Activated T-cell treated with anti-CD3 and anti-CD28 coated beads, Interleukin-2, amount 50 U/mL, for 72 hours (primary cell): Measurements from ENCODE around the gene MUC21. TPM values are rescaled to one million over a fixed set of nuclear protein-coding genes. Genes with fewer than 3 reads are reported as not detected.
"Not testable (repeated sequence)": the region's sequence is repeated elsewhere in the genome, so short reads cannot be mapped to it uniquely, and the experiment has no call there.

ENCODE experiments used
- ATAC-seq, 2 donors: fragments of 150-1000 bp; cut with Tn5 transposase; replicated peaks in 1 of 2; 2 replicates each; pipeline ENCODE4 v1.10.0; 2021; ENCODE audit warnings: moderate library complexity in 2 of 2, mild to moderate bottlenecking in 1 of 2
- DNase-seq, 2 donors: peaks; one replicate each; pipeline ENCODE4 v3.0.0; 2021 to 2022; ENCODE audit warnings: mixed read lengths in 1 of 2
- H3K27ac Mint-ChIP-seq: one replicate; pipeline ENCODE4 v1.8.0; 2022; ENCODE audit warnings: mild to moderate bottlenecking, moderate library complexity, mixed read lengths
- H3K27me3 Mint-ChIP-seq: one replicate; pipeline ENCODE4 v1.8.0; 2022; ENCODE audit warnings: low read depth, mixed read lengths
- H3K36me3 Mint-ChIP-seq, 2 donors: one replicate each; pipeline ENCODE4 v1.8.0; 2022; ENCODE audit warnings: mixed read lengths in 2 of 2, mild to moderate bottlenecking in 1 of 2; ENCODE audit not compliant: insufficient read depth in 2 of 2
- H3K4me1 Mint-ChIP-seq: one replicate; pipeline ENCODE4 v1.8.0; 2022; ENCODE audit warnings: low read depth, mixed read lengths
- H3K4me3 Mint-ChIP-seq, 2 donors: one replicate each; pipeline ENCODE4 v1.8.0; 2022; ENCODE audit warnings: mild to moderate bottlenecking in 2 of 2, mixed read lengths in 2 of 2, moderate library complexity in 2 of 2
- H3K9me3 Mint-ChIP-seq, 2 donors: one replicate each; pipeline ENCODE4 v1.8.0; 2022; ENCODE audit warnings: mixed read lengths in 2 of 2
- total RNA-seq, 2 donors: library from RNA; stranded (reverse); gene quantifications; one replicate each; pipeline ENCODE4 v1.2.3, GENCODE V29; 2022

Gene MUC21
- total RNA-seq, 2 donors from 2014 or later: not detected

DNA sequence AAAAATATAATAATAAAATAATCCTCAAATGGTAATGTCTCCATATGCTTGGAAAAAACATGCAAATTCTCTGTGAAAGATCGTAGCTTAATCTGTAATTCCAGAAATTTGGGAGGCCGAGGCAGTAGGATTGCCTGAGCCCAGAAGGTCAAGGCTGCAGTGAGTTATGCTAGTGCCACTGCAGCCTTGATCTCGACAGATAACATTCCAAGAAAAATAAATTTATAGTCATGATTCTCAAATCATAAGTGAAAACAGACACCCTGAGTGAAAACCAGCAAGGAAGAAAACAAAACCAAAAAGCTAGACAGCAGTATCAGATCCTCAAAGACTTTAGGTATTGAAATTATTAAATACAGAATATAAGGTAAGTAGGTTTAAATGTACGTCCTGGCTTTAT lies 3.8 kb upstream of the MUC21 start:
- H3K36me3 Mint-ChIP-seq: no peaks in the 10 kb centered on the region
- peaks cover 40% of the 10 kb centered on the region for H3K27me3 Mint-ChIP-seq
- H3K9me3 Mint-ChIP-seq: no peaks in the 10 kb centered on the region
- no peak overlapping the region for H3K4me3 Mint-ChIP-seq
- ATAC-seq: no peak
- DNase-seq: no peak
- H3K4me1 Mint-ChIP-seq: peaks cover 9% of the 10 kb centered on the region
- H3K27ac Mint-ChIP-seq: no peak overlapping the region

DNA sequence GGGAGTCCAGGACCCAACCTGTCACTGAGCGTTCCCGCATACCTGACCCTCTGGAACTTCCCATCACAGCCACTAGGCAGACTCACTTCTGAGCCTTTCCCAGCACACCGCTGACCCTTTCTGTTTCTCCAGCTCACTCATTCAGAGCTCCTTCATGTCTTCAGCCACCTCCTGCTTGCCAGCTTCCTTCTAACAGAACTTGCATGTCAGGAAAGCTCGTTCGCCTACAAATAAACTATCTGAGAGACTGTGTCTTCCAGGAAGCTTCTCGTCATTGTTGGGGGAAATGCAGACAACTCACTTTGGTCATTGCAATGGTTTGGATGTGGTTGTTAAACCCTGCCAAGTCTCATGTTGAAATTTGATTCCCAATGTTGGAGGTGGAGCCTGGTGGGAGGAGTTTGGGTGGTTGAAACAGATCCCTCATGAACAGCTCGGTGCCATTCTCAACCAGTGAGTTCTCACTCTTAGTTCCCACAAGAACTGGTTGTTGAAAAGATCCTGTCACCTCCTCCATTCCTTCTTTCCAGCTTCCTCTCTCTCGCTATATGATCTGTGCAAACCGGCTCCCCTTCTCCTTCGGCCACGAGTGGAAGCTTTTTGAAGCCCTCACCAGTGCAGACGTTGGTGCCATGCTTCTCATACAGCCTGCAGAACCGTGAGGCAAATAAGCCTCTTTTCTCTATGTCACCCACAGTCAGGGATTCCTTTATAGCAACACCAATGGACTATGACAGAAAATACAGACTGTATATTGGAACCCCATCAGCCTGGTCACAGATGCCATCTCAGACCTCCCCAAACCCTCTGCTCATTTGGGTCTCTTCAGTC lies 1.4 kb upstream of the MUC21 start:
- no peaks in the 10 kb centered on the region for H3K9me3 Mint-ChIP-seq
- ATAC-seq (no peak), DNase-seq (no peak)
- H3K4me3 Mint-ChIP-seq: peak overlapping the region in 1 of 2 donors; percentile 6
- no peaks in the 10 kb centered on the region for H3K36me3 Mint-ChIP-seq
- peaks cover 22% of the 10 kb centered on the region for H3K4me1 Mint-ChIP-seq
- H3K27ac Mint-ChIP-seq: no peak overlapping the region
- peaks cover 40% of the 10 kb centered on the region for H3K27me3 Mint-ChIP-seq

DNA sequence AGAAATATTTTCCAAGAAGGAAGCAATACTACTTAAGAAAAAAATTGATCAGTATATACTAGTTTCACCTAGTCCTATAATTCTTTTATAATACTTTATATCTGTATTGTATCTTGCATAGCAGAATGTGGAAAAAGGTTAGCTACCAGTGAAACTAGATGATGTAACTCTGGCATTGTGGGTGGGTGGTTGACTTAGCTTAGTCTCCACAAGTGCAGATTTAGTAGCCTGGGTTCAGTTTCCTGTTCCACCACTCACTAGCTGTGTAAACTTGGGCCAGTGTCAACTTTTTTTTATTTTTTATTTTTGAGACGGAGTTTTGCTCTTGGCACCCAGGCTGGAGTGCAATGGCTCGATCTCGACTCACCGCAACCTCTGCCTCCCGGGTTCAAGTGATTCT lies 2.0 kb downstream of the MUC21 start:
- DNase-seq (peak; percentile 37 to 44), ATAC-seq (peak; percentile 88 to 89)
- H3K9me3 Mint-ChIP-seq: no peaks in the 10 kb centered on the region
- peaks cover 30% of the 10 kb centered on the region for H3K27me3 Mint-ChIP-seq
- no peak overlapping the region for H3K4me3 Mint-ChIP-seq
- H3K27ac Mint-ChIP-seq: no peak overlapping the region
- no peaks in the 10 kb centered on the region for H3K36me3 Mint-ChIP-seq
- H3K4me1 Mint-ChIP-seq: peaks cover 29% of the 10 kb centered on the region

DNA sequence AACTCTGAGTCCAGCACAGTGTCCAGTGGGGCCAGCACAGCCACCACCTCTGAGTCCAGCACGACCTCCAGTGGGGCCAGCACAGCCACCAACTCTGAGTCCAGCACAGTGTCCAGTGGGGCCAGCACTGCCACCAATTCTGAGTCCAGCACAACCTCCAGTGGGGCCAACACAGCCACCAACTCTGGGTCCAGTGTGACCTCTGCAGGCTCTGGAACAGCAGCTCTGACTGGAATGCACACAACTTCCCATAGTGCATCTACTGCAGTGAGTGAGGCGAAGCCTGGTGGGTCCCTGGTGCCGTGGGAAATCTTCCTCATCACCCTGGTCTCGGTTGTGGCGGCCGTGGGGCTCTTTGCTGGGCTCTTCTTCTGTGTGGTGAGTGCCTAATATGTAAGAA lies 3.8 kb downstream of the MUC21 start:
- no peak overlapping the region for H3K4me3 Mint-ChIP-seq
- ATAC-seq: no peak
- H3K27ac Mint-ChIP-seq: no peak overlapping the region

DNA sequence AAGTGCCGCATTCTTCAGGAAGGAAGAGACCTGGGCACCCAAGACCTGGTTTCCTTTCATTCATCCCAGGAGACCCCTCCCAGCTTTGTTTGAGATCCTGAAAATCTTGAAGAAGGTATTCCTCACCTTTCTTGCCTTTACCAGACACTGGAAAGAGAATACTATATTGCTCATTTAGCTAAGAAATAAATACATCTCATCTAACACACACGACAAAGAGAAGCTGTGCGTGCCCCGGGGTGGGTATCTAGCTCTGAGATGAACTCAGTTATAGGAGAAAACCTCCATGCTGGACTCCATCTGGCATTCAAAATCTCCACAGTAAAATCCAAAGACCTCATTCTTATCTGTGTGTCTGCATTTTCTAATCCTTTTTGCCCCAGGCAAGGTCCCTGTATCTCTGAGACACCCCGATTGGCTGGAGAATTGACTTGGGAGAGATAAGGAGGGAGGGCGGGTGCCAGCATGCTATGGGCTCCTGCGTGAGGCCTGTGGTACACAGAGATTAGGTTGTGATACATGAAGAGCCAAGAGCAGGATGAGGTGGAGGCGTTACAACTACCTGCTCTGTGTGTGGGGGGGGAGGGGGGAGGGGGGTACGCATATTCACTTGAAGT lies 4.8 kb downstream of the MUC21 start:
- no peaks in the 10 kb centered on the region for H3K9me3 Mint-ChIP-seq
- H3K36me3 Mint-ChIP-seq: no peaks in the 10 kb centered on the region
- DNase-seq (no peak), ATAC-seq (no peak)
- H3K4me3 Mint-ChIP-seq: no peak overlapping the region
- no peak overlapping the region for H3K27ac Mint-ChIP-seq
- H3K27me3 Mint-ChIP-seq: peaks cover 7% of the 10 kb centered on the region
- peaks cover 27% of the 10 kb centered on the region for H3K4me1 Mint-ChIP-seq

More for the DNA sequence above, 3.8 kb downstream of the MUC21 start:
- peaks cover 17% of the 10 kb centered on the region for H3K27me3 Mint-ChIP-seq
- DNase-seq: no peak
- peaks cover 33% of the 10 kb centered on the region for H3K4me1 Mint-ChIP-seq
- H3K36me3 Mint-ChIP-seq: no peaks in the 10 kb centered on the region
- no peaks in the 10 kb centered on the region for H3K9me3 Mint-ChIP-seq

DNA sequence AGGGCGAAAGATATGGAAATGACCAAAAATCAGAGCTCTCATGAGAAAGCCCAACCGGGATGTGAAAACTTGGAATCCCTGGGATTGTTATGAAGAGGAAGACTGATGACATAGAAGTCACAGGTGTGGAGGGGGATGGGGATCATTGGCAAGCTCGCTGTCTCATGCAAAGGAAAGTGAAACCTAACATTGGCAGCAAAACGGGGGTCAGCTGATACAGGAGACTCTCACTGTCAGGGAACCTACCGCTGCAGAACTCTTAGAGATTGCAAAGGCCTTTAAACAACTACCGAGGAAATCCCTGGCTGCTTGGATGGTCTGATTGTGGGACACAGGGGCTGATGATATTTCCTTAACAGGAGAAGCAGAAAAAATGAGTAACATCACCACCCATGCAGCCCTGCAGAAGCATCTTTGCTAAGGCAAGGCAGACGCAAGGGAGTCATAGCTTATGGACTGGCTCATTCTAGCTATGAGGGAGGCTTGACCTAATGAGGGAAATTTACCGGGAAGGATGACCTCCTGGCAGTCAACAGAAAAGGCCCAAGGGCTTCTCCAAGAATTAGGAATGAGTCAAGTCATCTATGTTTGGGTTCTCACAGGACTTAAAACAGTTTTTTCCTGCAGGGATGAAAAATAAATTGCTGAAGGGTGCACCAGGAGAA lies 7.0 kb downstream of the MUC21 start:
- Mint-ChIP-seq H3K9me3 (no peaks in the 10 kb centered on the region), H3K27ac (no peak overlapping the region), H3K4me1 (peaks cover 20% of the 10 kb centered on the region), H3K4me3 (peak overlapping the region; percentile 50 to 62), H3K27me3 (no peaks in the 10 kb centered on the region), H3K36me3 (no peaks in the 10 kb centered on the region)
- ATAC-seq (peak; percentile 60 to 66), DNase-seq (peak; percentile 19 to 32)

DNA sequence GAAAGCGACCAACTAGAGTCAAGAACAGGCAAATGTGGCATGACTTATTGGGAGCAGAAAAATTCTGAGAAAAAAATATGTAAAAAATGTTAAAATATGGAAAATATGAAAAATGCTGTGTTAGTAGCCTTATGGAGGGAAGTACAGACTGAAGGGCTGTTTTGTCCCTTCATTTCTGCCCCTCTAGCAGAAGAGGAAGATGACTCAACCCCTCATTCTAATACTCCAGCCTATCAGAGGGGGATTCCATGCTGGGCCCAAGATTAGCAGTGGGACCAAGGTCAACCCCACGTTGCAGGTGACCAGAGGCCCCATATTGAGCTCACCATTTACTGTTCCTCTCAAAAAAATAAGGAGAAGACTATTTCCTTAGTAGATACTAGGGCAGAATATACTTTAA lies 8.4 kb downstream of the MUC21 start:
- no peaks in the 10 kb centered on the region for H3K9me3 Mint-ChIP-seq
- H3K4me3 Mint-ChIP-seq: no peak overlapping the region
- H3K27me3 Mint-ChIP-seq: no peaks in the 10 kb centered on the region
- H3K4me1 Mint-ChIP-seq: peaks cover 13% of the 10 kb centered on the region
- no peaks in the 10 kb centered on the region for H3K36me3 Mint-ChIP-seq
- DNase-seq (no peak), ATAC-seq (no peak)
- H3K27ac Mint-ChIP-seq: no peak overlapping the region

DNA sequence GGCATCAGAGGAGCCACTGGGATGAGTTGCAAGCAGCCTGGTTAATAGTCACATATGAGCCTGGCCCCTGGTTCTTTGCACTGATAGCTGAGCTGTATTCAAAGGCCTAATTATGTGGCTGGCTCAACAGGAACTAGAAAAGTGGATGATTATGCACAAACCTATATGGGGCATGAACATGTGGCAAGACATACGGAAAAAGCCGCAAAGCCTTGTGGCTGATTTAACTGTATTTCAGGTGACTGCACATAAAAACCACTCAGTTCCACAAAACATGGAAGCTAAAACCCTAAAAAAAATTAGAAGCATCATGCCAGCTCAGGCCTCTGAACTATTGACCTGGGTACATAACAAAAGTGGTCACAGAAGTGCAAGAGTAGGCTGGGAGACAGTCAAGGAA lies 13.8 kb downstream of the MUC21 start:
- Mint-ChIP-seq H3K27ac (no peak overlapping the region), H3K9me3 (no peaks in the 10 kb centered on the region), H3K27me3 (no peaks in the 10 kb centered on the region), H3K4me1 (no peaks in the 10 kb centered on the region), H3K4me3 (no peak overlapping the region), H3K36me3 (no peaks in the 10 kb centered on the region)
- ATAC-seq: no peak
- DNase-seq: no peak

DNA sequence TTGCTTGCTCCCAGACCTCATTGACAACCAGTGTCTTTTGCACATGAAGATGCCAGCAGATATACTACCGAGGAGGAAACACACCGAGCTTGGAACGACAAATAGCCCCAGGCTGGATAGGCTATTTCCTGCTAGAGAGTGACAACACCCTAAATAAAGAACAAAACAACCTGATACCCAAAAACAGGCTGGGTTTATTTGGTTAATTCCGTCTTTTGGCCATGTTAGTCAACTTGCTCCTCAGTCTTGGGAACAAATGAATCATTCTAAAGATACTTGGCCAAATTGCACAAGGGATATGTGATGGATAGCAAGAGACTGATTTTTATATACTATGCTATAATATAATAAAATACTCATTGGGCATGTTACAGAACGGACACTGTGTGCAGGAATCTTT lies 15.3 kb downstream of the MUC21 start:
- Mint-ChIP-seq H3K27ac (no peak overlapping the region), H3K27me3 (no peaks in the 10 kb centered on the region), H3K9me3 (no peaks in the 10 kb centered on the region), H3K4me1 (no peaks in the 10 kb centered on the region), H3K4me3 (no peak overlapping the region), H3K36me3 (no peaks in the 10 kb centered on the region)
- ATAC-seq (no peak), DNase-seq (no peak)

DNA sequence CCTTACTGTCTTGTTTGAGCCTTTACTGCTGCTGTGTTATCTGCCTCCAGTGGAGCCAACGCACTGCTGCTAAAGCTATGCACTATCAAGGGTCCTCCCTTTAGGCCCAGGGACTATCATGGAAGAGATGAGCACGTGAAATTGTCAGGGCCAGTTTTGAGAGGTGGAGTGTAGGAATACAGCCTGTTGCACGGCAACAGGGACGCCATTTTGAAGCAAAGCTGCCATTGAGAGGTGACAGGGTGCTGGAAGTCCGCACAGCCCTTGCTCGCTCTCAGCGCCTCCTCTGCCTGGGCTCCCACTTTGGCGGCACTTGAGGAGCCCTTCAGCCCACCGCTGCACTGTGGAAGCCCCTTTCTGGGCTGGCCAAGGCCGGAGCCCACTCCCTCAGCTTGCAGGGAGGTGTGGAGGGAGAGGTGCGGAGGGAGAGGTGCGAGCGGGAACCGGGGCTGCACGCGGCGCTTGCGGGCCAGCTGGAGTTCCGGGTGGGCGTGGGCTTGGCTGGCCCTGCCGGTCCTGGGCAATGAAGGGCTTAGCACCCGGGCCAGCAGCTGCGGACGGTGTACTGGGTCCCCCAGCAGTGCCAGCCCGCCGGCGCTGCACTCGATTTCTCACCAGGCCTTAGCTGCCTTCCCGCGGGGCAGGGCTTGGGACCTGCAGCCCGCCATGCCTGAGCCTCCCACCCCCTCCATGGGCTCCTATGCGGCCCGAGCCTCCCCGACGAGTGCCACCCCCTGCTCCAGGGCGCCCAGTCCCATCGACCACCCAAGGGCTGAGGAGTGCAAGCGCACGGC lies 16.7 kb downstream of the MUC21 start:
- ATAC-seq, H3K27ac Mint-ChIP-seq, H3K36me3 Mint-ChIP-seq, H3K4me3 Mint-ChIP-seq, DNase-seq, H3K27me3 Mint-ChIP-seq, H3K9me3 Mint-ChIP-seq: not testable (repeated sequence)
- peaks cover 14% of the 10 kb centered on the region for H3K4me1 Mint-ChIP-seq

DNA sequence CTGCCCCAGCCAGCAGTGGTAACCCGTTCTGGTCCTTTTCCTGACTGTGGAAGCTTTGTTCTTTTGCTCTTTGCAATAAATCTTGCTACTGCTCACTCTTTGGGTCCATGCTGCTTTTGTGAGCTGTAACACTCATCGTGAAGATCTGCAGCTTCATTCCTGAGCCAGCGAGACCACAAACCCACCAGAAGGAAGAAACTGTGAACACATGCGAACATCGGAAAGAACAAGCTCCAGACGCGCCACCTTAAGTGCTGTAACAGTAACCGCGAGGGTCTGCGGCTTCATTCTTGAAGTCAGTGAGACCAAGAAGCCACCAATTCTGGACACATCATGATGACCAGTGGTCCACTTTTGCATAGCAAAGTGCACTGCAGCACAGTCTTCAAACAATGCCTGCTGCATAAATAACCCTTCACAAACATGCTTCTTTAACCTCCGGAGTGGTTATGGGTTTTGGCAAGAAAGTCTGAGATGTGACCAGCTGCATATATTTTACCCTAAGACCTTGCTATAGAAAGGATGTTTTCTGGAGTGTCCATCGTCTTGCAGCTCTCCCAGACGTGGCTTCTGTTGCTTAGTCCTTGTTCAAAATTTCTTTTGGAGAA lies 17.9 kb downstream of the MUC21 start:
- no peak overlapping the region for H3K27ac Mint-ChIP-seq

DNA sequence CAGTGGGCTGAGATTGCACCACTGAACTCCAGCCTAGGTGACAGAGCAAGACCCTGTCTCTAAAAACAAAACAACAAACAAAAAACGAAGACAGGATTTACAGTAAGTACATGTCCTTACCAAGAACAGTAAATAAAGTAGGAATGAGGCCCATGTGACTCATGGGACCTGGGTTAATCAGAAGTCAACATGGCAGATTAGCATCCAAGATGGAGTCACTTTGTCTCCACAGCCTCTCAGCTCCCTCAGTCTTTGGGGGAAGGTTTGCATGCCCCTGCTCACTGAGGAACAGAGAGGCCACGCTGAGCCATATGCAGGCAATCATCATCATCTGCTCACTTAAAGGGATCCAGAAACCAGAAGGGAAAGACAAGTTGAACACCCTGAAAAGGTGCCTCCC lies 19.0 kb downstream of the MUC21 start:
- peaks cover 6% of the 10 kb centered on the region for H3K27me3 Mint-ChIP-seq
- H3K27ac Mint-ChIP-seq: no peak overlapping the region
- H3K4me3 Mint-ChIP-seq: no peak overlapping the region
- DNase-seq (no peak), ATAC-seq (no peak)
- H3K4me1 Mint-ChIP-seq: peaks cover 15% of the 10 kb centered on the region
- H3K9me3 Mint-ChIP-seq: no peaks in the 10 kb centered on the region
- H3K36me3 Mint-ChIP-seq: no peaks in the 10 kb centered on the region

More for the DNA sequence above, 17.9 kb downstream of the MUC21 start:
- H3K9me3 Mint-ChIP-seq: no peaks in the 10 kb centered on the region
- H3K4me1 Mint-ChIP-seq: peaks cover 15% of the 10 kb centered on the region
- DNase-seq (no peak), ATAC-seq (no peak)
- H3K4me3 Mint-ChIP-seq: peak overlapping the region in 1 of 2 donors; percentile 7
- peaks cover 6% of the 10 kb centered on the region for H3K27me3 Mint-ChIP-seq
- no peaks in the 10 kb centered on the region for H3K36me3 Mint-ChIP-seq
